A549 (cell line): ENCODE measurements around the gene ICOSLG. TPM values are rescaled to one million over a fixed set of nuclear protein-coding genes. Genes with fewer than 3 reads are reported as not detected.
"Not testable (repeated sequence)": the region's sequence is repeated elsewhere in the genome, so short reads cannot be mapped to it uniquely, and the experiment has no call there.

Experiments used
- ATAC-seq, 2 experiments: fragments of 200-7000 bp in 1 of 2; fragments of >200 bp in 1 of 2; cut with Nextera tagmentation in 1 of 2; cut with Tn5 transposase in 1 of 2; 3 replicates each; pipeline versions ENCODE4 v1.8.0 to v1.9.1; 2018 to 2020; ENCODE audit warnings: mild to moderate bottlenecking in 1 of 2, moderate library complexity in 1 of 2
- CTCF ChIA-PET: fragments of 300-600 bp; sonication (Branson Sonifier 250); formaldehyde crosslinking; extraction: SDS; loops from one replicate; lab custom pipeline; 2021; ENCODE audit warnings: antibody characterized with exemption, inconsistent platforms; lab: Yijun Ruan, JAX
- POLR2A ChIA-PET: fragments of 350-600 bp; formaldehyde crosslinking; extraction: SDS; loops from one replicate; lab custom pipeline; 2021; ENCODE audit warnings: antibody characterized with exemption, inconsistent platforms; lab: Yijun Ruan, JAX
- DNase-seq, 2 experiments: peaks; one replicate each; pipeline versions ENCODE4 v3.0.0 to v3.0.0-alpha.2; 2011 to 2016; ENCODE audit warnings: low read depth in 1 of 2, low spot score in 1 of 2
- FAIRE-seq: peaks from 2 replicates; lab custom pipeline; 2011; peaks lifted over from hg19 to GRCh38; lab: Jason Lieb, UNC
- H3K27ac ChIP-seq, 2 experiments: fragments of >200 bp; sonication (Bioruptor Twin); formaldehyde crosslinking; 3 replicates each; pipeline ENCODE4 v1.5.1; 2016 to 2017
- H3K4me1 ChIP-seq: fragments of >200 bp; sonication (Bioruptor Twin); formaldehyde crosslinking; 3 replicates; pipeline ENCODE4 v1.6.1; 2016
- H3K4me2 ChIP-seq: fragments of >200 bp; sonication (Bioruptor Twin); formaldehyde crosslinking; 3 replicates; pipeline ENCODE4 v1.6.1; 2016
- H3K4me3 ChIP-seq: fragments of >200 bp; sonication (Bioruptor Twin); formaldehyde crosslinking; 3 replicates; pipeline ENCODE4 v1.5.1; 2016
- H3K9me3 ChIP-seq: fragments of >200 bp; sonication (Bioruptor Twin); formaldehyde crosslinking; 3 replicates; pipeline ENCODE4 v1.6.1; 2016
- BHLHE40 ChIP-seq: IDR thresholded peaks from 2 replicates; pipeline ENCODE4 v1.6.1; 2012; ENCODE audit warnings: low read depth, low read length, inconsistent platforms
- ESRRA ChIP-seq: fragments of 150-350 bp; IDR thresholded peaks from 2 replicates; pipeline ENCODE4 v1.6.1; 2014; ENCODE audit warnings: mild to moderate bottlenecking, low read length, borderline replicate concordance
- FOSB ChIP-seq: fragments of 250-450 bp; sonication (Bioruptor Pico); IDR thresholded peaks from 2 replicates; pipeline ENCODE4 v1.5.0; 2020; ENCODE audit warnings: mild to moderate bottlenecking, moderate library complexity
- FOSL2 ChIP-seq, 2 experiments: fragments of 450-650 bp in 1 of 2; fragments of >200 bp in 1 of 2; sonication (Bioruptor Twin) in 1 of 2; formaldehyde crosslinking; IDR thresholded peaks; 2 replicates each; pipeline versions ENCODE4 v1.5.0 to v1.6.1; 2016 to 2020; ENCODE audit warnings: mild to moderate bottlenecking in 1 of 2, moderate library complexity in 1 of 2
- GATA3 ChIP-seq: IDR thresholded peaks from 2 replicates; pipeline ENCODE4 v1.6.1; 2012; ENCODE audit warnings: borderline replicate concordance
- HMGXB4 ChIP-seq: fragments of 250-450 bp; sonication (Bioruptor Pico); IDR thresholded peaks from 2 replicates; pipeline ENCODE4 v1.5.0; 2021; ENCODE audit warnings: mild to moderate bottlenecking, moderate library complexity, borderline replicate concordance
- HOXB5 ChIP-seq: fragments of 250-450 bp; sonication (Bioruptor Pico); IDR thresholded peaks from 2 replicates; pipeline ENCODE4 v1.5.0; 2020; ENCODE audit warnings: mild to moderate bottlenecking, moderate library complexity
- KDM1A ChIP-seq: fragments of 200-600 bp; sonication (generic); IDR thresholded peaks from 2 replicates; pipeline ENCODE4 v1.6.1; 2016; ENCODE audit warnings: low read depth, mild to moderate bottlenecking
- MAFK ChIP-seq: fragments of 450-650 bp; IDR thresholded peaks from 2 replicates; pipeline ENCODE4 v1.6.1; 2014; ENCODE audit not compliant: partially characterized antibody
- NR3C1 ChIP-seq: fragments of >200 bp; sonication (Bioruptor Twin); formaldehyde crosslinking; IDR thresholded peaks from 3 replicates; pipeline ENCODE4 v1.6.1; 2017
- PHF8 ChIP-seq: fragments of 200-600 bp; sonication (generic); IDR thresholded peaks from 2 replicates; pipeline ENCODE4 v1.6.1; 2016; ENCODE audit warnings: low read depth, mild to moderate bottlenecking, antibody characterized with exemption, moderate library complexity, borderline replicate concordance
- RAD21 ChIP-seq, 2 experiments: fragments of >200 bp in 1 of 2; sonication (Bioruptor Twin) in 1 of 2; formaldehyde crosslinking in 1 of 2; IDR thresholded peaks in 1 of 2; conservative IDR thresholded peaks in 1 of 2; 2 replicates in 1 of 2; 3 replicates in 1 of 2; pipeline ENCODE4 v1.6.1; 2012 to 2018; ENCODE audit warnings: inconsistent platforms in 1 of 2
- REST ChIP-seq: fragments of 200-600 bp; sonication (generic); IDR thresholded peaks from 2 replicates; pipeline ENCODE4 v1.6.1; 2016; ENCODE audit warnings: antibody characterized with exemption, mild to moderate bottlenecking, moderate library complexity
- RFX5 ChIP-seq: fragments of 450-650 bp; IDR thresholded peaks from 2 replicates; pipeline ENCODE4 v1.7.1; 2014; ENCODE audit warnings: antibody characterized with exemption, mild to moderate bottlenecking, moderate library complexity
- TP53 ChIP-seq: fragments of 250-450 bp; sonication (Bioruptor Pico); IDR thresholded peaks from 2 replicates; pipeline ENCODE4 v1.5.0; 2021; ENCODE audit warnings: mild to moderate bottlenecking, moderate library complexity
- ZNF302 ChIP-seq: fragments of 250-450 bp; sonication (Bioruptor Pico); IDR thresholded peaks from 2 replicates; pipeline ENCODE4 v1.9.0; 2021; ENCODE audit warnings: inconsistent platforms, mild to moderate bottlenecking, moderate library complexity
- ZSCAN20 ChIP-seq: fragments of 250-450 bp; sonication (Bioruptor Pico); IDR thresholded peaks from 2 replicates; pipeline ENCODE4 v1.8.0; 2022; ENCODE audit warnings: mild to moderate bottlenecking, moderate library complexity
- WGBS: methylation state at CpG from one replicate; pipeline ENCODE4 v1.1.6; 2017; ENCODE audit errors: missing lambda C conversion rate; 5-methylcytosine and 5-hydroxymethylcytosine counted together
- polyA minus RNA-seq: library from RNA; depleted of rRNA, polyadenylated mRNA; stranded (reverse); fragments of >200 nt; gene quantifications from 2 replicates; pipeline ENCODE4 v1.2.3, GENCODE V29; 2011; rRNA and poly(A)+ RNA removed
- polyA plus RNA-seq, 4 experiments: library from polyadenylated mRNA; depleted of rRNA in 3 of 4; stranded (reverse); fragments of >200 nt; fragmentation: RNase III in 1 of 4; extraction: RNeasy Plus Mini Kit Qiagen cat#74134 plus additional on column Dnase treatment in 1 of 4; gene quantifications; 2 replicates in 3 of 4; 3 replicates in 1 of 4; pipeline ENCODE4 v1.2.3, GENCODE V29; 2011 to 2017
- TF ChIP-seq, protein P1 (sequence below): IDR thresholded peaks from 2 replicates; pipeline ENCODE4 v1.6.1; 2012
- TF ChIP-seq, protein P2 (sequence below): fragments of 150-350 bp; IDR thresholded peaks from 2 replicates; pipeline ENCODE4 v1.6.1; 2014; ENCODE audit warnings: low read depth, mild to moderate bottlenecking, low read length
- TF ChIP-seq, protein P3 (sequence below): fragments of 450-650 bp; IDR thresholded peaks from 2 replicates; pipeline ENCODE4 v1.6.1; 2014; ENCODE audit warnings: antibody characterized with exemption

ICOSLG gene, protein sequence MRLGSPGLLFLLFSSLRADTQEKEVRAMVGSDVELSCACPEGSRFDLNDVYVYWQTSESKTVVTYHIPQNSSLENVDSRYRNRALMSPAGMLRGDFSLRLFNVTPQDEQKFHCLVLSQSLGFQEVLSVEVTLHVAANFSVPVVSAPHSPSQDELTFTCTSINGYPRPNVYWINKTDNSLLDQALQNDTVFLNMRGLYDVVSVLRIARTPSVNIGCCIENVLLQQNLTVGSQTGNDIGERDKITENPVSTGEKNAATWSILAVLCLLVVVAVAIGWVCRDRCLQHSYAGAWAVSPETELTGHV
- 0.32 and 0.56 TPM in 2 replicates for polyA plus RNA-seq (2011; rRNA removed)
- polyA plus RNA-seq (2012; cell fraction: cytosol; rRNA removed) = 0.89 and 0.98 TPM in 2 replicates
- polyA plus RNA-seq (2012; cell fraction: nucleus; rRNA removed) = 1.7 and 2.3 TPM in 2 replicates
- polyA plus RNA-seq (2017; fragmentation: RNase III; extraction: RNeasy Plus Mini Kit Qiagen cat#74134 plus additional on column Dnase treatment) = 0.61 to 0.93 TPM (median 0.79 TPM) in 3 replicates
- polyA minus RNA-seq = 0.78 and 1.7 TPM in 2 replicates

DNA sequence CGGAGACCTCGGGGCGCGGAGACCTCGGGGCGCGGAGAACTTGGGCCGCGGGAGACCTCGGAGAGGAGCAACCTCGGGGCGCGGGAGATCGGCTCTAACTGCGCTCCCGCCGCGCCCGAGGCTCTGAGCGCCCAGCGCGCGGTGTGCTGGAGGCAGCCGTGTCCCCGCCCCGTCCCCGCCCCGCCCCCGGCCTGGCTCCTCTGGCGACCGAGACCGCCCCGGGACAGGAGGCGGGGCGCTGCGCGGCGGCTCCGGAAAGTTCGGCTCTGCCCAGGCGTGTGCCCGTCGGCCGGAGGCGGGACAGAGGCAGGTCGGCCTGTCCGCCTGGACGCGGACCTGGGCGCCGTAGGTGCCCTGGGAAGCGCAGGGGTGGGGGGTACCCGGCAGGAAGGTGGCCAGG is at the start of gene ICOSLG:
TSS of gene ICOSLG (minus strand) at position 102 of the 400 bp plus-strand sequence. CDS start 126 bp downstream, outside the sequence.
- WGBS = no CpG with 5 or more reads among the region's 53 CpGs
- CTCF ChIA-PET, H3K27ac ChIP-seq, H3K9me3 ChIP-seq, H3K4me3 ChIP-seq, H3K4me1 ChIP-seq, H3K4me2 ChIP-seq, POLR2A ChIA-PET, DNase-seq, FAIRE-seq: not testable (repeated sequence)
- ATAC-seq = peak; percentile 80 to 85

DNA sequence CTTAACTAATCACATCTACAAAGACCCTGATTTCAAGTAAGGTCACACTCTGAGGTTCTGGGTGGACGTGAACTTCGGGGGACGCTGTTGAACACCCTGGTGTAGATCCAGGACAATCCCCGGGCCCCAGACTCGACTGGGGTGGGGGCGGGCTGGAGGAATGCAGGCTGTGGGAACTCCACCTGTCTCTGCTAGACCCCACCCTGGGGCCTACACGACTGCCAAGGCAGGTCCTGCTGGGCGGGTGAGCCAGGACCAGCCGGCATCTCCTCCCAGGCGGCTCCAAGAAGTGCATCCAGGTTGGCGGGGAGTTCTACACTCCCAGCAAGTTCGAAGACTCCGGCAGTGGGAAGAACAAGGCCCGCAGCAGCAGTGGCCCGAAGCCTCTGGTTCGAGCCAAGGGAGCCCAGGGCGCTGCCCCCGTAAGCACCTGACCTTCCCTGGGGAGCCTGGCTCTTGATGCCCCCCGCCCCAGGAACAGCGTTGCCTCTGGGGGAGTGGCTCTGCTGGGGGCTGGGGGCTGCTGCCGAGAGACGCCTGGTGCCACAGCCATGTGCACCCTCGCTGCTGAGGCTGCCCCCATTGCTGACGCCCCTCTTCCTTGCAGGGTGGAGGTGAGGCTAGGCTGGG is 48.8 kb upstream of the ICOSLG start:
- DNase-seq = no peak
- Histone ChIP-seq H3K27ac (no peak overlapping the region), H3K9me3 (no peaks in the 10 kb centered on the region), H3K4me2 (no peak overlapping the region), H3K4me1 (peaks cover 5% of the 10 kb centered on the region), H3K4me3 (no peak overlapping the region)
- WGBS = 81% methylated on average over 10 of the region's 24 CpGs
- no peak for ATAC-seq
- TF ChIP-seq REST = no peak
- TF ChIP-seq, protein P1, sequence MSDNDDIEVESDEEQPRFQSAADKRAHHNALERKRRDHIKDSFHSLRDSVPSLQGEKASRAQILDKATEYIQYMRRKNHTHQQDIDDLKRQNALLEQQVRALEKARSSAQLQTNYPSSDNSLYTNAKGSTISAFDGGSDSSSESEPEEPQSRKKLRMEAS = no peak
- no peak for TF ChIP-seq MAFK
- no peak for TF ChIP-seq ZNF302 (CRISPR knock-in tag)
- ChIA-PET CTCF (no interaction called here), POLR2A (no interaction called here)
- FAIRE-seq = no peak

DNA sequence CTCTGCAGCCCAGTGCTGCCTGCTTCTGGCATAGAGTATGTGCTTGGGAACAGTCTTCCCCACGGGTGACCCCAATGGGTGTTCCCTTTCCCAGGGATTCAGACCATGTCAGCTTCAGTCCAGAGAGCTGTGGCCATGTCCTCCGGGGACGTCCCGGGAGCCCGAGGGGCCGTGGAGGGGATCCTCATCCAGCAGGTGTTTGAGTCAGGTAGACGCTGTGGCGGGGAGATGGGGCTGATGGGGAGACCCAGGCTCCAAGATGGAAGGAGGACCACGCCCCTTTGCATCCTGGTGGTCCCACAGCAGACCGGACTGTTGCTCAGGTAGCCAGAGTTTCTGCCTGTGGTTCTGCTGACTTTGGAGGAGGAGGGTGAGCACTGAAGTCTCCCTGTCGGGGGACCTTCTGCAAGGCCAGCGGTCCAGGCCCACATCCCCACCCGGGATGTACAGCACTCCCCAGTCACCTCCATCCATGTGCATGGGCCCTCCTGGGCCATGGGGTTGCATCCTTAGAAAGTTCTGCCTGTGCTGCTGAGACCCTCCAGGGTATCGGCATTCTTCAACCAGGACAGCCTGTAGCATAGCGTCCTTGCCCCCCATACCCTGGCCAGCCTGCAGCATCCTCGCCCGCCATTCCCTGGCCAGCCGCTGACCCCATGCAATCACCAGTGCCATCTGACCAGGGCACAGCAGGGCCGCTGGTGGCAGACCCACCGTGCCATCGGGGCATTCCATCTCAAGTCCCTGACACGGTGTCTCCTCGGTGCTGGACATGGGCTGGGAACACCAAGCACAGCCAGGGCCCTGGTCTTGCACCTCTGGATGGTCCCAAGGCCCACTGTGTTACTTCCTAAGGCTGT is 47.7 kb upstream of the ICOSLG start:
- ChIA-PET POLR2A (no interaction called here), CTCF (interaction anchor here (1.2 to 1.6 kb wide), 2 partner anchors 9 to 12 kb away, joined by 3 to 7 read pairs; no protein-coding TSS in a partner anchor)
- no peaks in the 10 kb centered on the region for H3K9me3 ChIP-seq
- WGBS = 60% methylated on average over 13 of the region's 23 CpGs
- H3K4me3 ChIP-seq = no peak overlapping the region
- no peak for ATAC-seq
- no peaks in the 10 kb centered on the region for H3K4me1 ChIP-seq
- DNase-seq = no peak
- FAIRE-seq = no peak
- no peak overlapping the region for H3K27ac ChIP-seq
- no peak overlapping the region for H3K4me2 ChIP-seq
- TF ChIP-seq PHF8 (no peak), HOXB5 (CRISPR knock-in tag) (no peak), NR3C1 (no peak), KDM1A (no peak), BHLHE40 (no peak), FOSL2 (IDR thresholded peaks at IDR 0.05) (no peak), FOSL2 (CRISPR knock-in tag; IDR thresholded peaks at IDR 0.05) (no peak), GATA3 (no peak), HMGXB4 (no peak), TP53 (no peak), RFX5 (no peak), ESRRA (no peak), RAD21 (conservative IDR thresholded peaks at IDR 0.05 in 1 of 2, IDR thresholded peaks at IDR 0.05 in 1 of 2) (no peak), ZSCAN20 (CRISPR knock-in tag) (no peak), FOSB (CRISPR knock-in tag) (no peak)
- TF ChIP-seq, protein P2, sequence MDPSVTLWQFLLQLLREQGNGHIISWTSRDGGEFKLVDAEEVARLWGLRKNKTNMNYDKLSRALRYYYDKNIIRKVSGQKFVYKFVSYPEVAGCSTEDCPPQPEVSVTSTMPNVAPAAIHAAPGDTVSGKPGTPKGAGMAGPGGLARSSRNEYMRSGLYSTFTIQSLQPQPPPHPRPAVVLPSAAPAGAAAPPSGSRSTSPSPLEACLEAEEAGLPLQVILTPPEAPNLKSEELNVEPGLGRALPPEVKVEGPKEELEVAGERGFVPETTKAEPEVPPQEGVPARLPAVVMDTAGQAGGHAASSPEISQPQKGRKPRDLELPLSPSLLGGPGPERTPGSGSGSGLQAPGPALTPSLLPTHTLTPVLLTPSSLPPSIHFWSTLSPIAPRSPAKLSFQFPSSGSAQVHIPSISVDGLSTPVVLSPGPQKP = no peak
- TF ChIP-seq, protein P1 = no peak
- TF ChIP-seq, protein P3, sequence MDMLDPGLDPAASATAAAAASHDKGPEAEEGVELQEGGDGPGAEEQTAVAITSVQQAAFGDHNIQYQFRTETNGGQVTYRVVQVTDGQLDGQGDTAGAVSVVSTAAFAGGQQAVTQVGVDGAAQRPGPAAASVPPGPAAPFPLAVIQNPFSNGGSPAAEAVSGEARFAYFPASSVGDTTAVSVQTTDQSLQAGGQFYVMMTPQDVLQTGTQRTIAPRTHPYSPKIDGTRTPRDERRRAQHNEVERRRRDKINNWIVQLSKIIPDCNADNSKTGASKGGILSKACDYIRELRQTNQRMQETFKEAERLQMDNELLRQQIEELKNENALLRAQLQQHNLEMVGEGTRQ = no peak
